A673 (cell line): ENCODE data around the gene ZSWIM9. TPM values are rescaled to one million over a fixed set of nuclear protein-coding genes. Genes with fewer than 3 reads are reported as not detected.

ENCODE experiments used
- BruUV-seq: library from RNA; stranded (reverse); fragments of 400-500 nt; replicated peaks from 2 replicates; lab custom pipeline; 2021; lab: Mats Ljungman, UMichigan
- CTCF ChIA-PET: fragments of 300-600 bp; sonication (Branson Sonifier 250); formaldehyde crosslinking; loops from one replicate; lab custom pipeline; 2022; ENCODE audit warnings: antibody characterized with exemption; lab: Charles Lee
- POLR2A ChIA-PET: fragments of 300-600 bp; sonication (Branson Sonifier 250); formaldehyde crosslinking; loops from one replicate; lab custom pipeline; 2022; ENCODE audit warnings: antibody characterized with exemption; ENCODE audit not compliant: low non-redundant PET; lab: Charles Lee
- DNase-seq: peaks from one replicate; pipeline ENCODE4 v3.0.0-alpha.2; 2015; ENCODE audit warnings: low spot score
- H3K27ac ChIP-seq: fragments of 200-600 bp; sonication (generic); 2 replicates; pipeline ENCODE4 v1.5.1; 2016; ENCODE audit warnings: mixed run types, low read depth, mild to moderate bottlenecking, mixed read lengths, antibody characterized with exemption, low read length; ENCODE audit not compliant: poor library complexity, severe bottlenecking
- H3K27me3 ChIP-seq: fragments of 200-600 bp; sonication (generic); replicated peaks from 2 replicates; pipeline ENCODE4 v1.6.1; 2017; ENCODE audit warnings: mixed run types, low read depth, mild to moderate bottlenecking, mixed read lengths, antibody characterized with exemption, low read length; ENCODE audit not compliant: insufficient read depth, poor library complexity
- H3K36me3 ChIP-seq: fragments of 200-600 bp; sonication (generic); 2 replicates; pipeline ENCODE4 v1.6.1; 2016; ENCODE audit warnings: mixed run types, mild to moderate bottlenecking, mixed read lengths, antibody characterized with exemption, low read length; ENCODE audit not compliant: insufficient read depth, poor library complexity, severe bottlenecking
- H3K4me1 ChIP-seq: fragments of 200-600 bp; sonication (generic); 2 replicates; pipeline ENCODE4 v1.6.1; 2017; ENCODE audit warnings: mixed run types, mild to moderate bottlenecking, mixed read lengths, antibody characterized with exemption, low read length; ENCODE audit not compliant: insufficient read depth, poor library complexity, severe bottlenecking
- H3K4me3 ChIP-seq: fragments of 200-600 bp; sonication (generic); 2 replicates; pipeline ENCODE4 v1.5.1; 2016; ENCODE audit warnings: low read depth, mixed run types, mild to moderate bottlenecking, mixed read lengths, low read length; ENCODE audit not compliant: poor library complexity, severe bottlenecking
- H3K9me3 ChIP-seq: fragments of 200-600 bp; sonication (generic); 2 replicates; pipeline ENCODE4 v1.6.1; 2016; ENCODE audit warnings: mixed run types, low read depth, mild to moderate bottlenecking, mixed read lengths, antibody characterized with exemption, low read length; ENCODE audit not compliant: poor library complexity, severe bottlenecking
- EZH2 ChIP-seq: fragments of 200-600 bp; sonication (generic); IDR thresholded peaks from 2 replicates; pipeline ENCODE4 v1.6.1; 2017; ENCODE audit warnings: borderline replicate concordance, low read depth, mild to moderate bottlenecking, mixed read lengths, antibody characterized with exemption, low read length; ENCODE audit not compliant: poor library complexity, severe bottlenecking
- intact Hi-C: fragments of 100-400 bp; cut with micrococcal nuclease; formaldehyde crosslinking; loops from one replicate; pipeline ENCODE4 v1.10.0; 2022; ENCODE audit not compliant: unreplicated experiment
- total RNA-seq: library from RNA; stranded (reverse); gene quantifications from 2 replicates; pipeline ENCODE4 v1.2.3, GENCODE V29; 2021
- TF ChIP-seq, protein P1 (sequence below): fragments of 300-800, 200-600 bp; sonication (generic); conservative IDR thresholded peaks from 2 replicates; pipeline ENCODE4 v1.5.1; 2017; ENCODE audit warnings: low read depth, mild to moderate bottlenecking, antibody characterized with exemption, low read length, moderate library complexity, mixed read lengths

ZSWIM9 gene
- total RNA-seq, 1 experiment from 2014 or later: 12.0 TPM

GRCh38 chr19:48133094-48133493, 37.4 kb upstream of the ZSWIM9 start:
- Histone ChIP-seq H3K4me1 (no peaks in the 10 kb centered on the region), H3K9me3 (no peaks in the 10 kb centered on the region), H3K27me3 (no peaks in the 10 kb centered on the region), H3K27ac (no peak overlapping the region), H3K4me3 (no peak overlapping the region), H3K36me3 (peaks cover 60% of the 10 kb centered on the region)
- no peak for TF ChIP-seq EZH2
- TF ChIP-seq, protein P1, sequence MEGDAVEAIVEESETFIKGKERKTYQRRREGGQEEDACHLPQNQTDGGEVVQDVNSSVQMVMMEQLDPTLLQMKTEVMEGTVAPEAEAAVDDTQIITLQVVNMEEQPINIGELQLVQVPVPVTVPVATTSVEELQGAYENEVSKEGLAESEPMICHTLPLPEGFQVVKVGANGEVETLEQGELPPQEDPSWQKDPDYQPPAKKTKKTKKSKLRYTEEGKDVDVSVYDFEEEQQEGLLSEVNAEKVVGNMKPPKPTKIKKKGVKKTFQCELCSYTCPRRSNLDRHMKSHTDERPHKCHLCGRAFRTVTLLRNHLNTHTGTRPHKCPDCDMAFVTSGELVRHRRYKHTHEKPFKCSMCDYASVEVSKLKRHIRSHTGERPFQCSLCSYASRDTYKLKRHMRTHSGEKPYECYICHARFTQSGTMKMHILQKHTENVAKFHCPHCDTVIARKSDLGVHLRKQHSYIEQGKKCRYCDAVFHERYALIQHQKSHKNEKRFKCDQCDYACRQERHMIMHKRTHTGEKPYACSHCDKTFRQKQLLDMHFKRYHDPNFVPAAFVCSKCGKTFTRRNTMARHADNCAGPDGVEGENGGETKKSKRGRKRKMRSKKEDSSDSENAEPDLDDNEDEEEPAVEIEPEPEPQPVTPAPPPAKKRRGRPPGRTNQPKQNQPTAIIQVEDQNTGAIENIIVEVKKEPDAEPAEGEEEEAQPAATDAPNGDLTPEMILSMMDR: no peak
- ChIA-PET CTCF (no interaction called here), POLR2A (no interaction called here)
- no peak for DNase-seq
- intact Hi-C loops: no loop called here
- no TSS peak for BruUV-seq

DNA sequence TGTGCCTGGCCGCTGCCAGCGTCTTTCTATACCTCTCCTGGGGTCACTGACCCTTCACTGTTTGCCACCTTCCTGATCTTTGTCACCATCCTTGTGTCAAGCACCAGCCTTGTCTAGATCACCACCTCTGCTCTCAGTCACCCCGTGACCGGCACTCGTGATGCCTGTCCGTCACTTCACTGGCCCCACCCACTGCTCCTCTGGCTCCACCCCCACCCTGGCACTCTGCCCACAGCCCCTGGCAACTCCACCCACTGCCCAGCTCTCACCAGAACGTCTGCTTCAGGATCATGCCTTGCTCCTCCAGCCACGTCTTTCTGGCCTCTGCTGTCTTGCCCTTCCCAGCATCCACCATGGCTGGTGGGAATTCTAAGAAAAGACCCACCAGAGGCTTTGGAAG, 35.1 kb upstream of the ZSWIM9 start:
- Histone ChIP-seq H3K27ac (no peak overlapping the region), H3K4me1 (no peaks in the 10 kb centered on the region), H3K27me3 (no peaks in the 10 kb centered on the region), H3K9me3 (no peaks in the 10 kb centered on the region), H3K36me3 (peaks cover 53% of the 10 kb centered on the region), H3K4me3 (no peak overlapping the region)
- BruUV-seq: no TSS peak
- intact Hi-C loops: no loop called here
- TF ChIP-seq, protein P1: no peak
- TF ChIP-seq EZH2: no peak
- CTCF ChIA-PET: no interaction called here
- POLR2A ChIA-PET: no interaction called here
- DNase-seq: no peak

GRCh38 chr19:48136547-48136946, 33.9 kb upstream of the ZSWIM9 start:
- Histone ChIP-seq H3K9me3 (no peaks in the 10 kb centered on the region), H3K27ac (no peak overlapping the region), H3K4me1 (no peaks in the 10 kb centered on the region), H3K27me3 (no peaks in the 10 kb centered on the region), H3K36me3 (peaks cover 45% of the 10 kb centered on the region), H3K4me3 (no peak overlapping the region)
- ChIA-PET CTCF (no interaction called here), POLR2A (interaction anchor here (0.6 kb wide), 1 partner anchor 89 kb away, joined by 3 read pairs; no protein-coding TSS in a partner anchor)
- TF ChIP-seq, protein P1: no peak
- TF ChIP-seq EZH2: no peak
- intact Hi-C loops: no loop called here
- no TSS peak for BruUV-seq
- DNase-seq: no peak
